ENCODE results near the gene MAP3K14.

Gene MAP3K14

DNA sequence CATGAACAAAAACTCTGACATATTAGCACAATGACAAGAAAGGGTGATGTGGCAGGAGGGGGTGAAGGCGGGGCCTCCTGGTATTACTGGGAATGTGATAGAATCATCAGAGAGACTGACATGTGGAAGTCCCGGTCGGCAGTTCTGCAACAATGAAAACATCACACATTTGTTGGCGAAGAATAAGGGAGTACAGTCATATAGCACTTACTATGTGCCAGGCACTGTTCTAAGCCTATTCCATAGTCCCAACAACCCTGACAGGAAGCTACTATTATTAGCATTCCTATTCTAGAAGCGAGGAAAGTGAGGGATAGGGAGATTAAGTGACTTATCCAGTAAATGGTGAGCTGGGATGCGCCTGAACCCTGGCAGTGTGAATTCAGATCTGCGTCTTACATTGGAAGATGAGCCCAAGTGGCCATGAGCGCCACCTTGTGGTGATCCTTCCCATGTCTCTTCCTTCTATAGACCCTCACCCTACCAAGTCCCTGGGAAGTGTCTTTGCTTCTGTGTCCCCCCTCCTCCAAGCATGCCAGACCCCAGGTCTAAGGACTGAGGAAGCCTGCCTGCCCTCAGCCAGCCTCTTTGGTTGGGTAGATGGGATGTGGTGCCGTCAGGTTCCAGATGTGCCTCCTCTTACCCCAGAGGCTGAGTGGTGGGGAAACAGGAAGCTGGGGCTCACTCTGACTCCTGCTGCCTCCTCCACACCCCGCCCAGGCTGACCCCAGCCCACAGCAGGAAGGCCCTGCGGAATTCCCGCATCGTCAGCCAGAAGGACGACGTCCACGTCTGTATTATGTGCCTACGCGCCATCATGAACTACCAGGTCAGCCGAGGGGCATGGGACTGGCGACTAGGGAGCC lies 81.2 kb downstream of the MAP3K14 start:
- peak in 1 of 2 donors; percentile 75 for DNase-seq (ENCODE audit: low read depth in 2 of 2)

DNA sequence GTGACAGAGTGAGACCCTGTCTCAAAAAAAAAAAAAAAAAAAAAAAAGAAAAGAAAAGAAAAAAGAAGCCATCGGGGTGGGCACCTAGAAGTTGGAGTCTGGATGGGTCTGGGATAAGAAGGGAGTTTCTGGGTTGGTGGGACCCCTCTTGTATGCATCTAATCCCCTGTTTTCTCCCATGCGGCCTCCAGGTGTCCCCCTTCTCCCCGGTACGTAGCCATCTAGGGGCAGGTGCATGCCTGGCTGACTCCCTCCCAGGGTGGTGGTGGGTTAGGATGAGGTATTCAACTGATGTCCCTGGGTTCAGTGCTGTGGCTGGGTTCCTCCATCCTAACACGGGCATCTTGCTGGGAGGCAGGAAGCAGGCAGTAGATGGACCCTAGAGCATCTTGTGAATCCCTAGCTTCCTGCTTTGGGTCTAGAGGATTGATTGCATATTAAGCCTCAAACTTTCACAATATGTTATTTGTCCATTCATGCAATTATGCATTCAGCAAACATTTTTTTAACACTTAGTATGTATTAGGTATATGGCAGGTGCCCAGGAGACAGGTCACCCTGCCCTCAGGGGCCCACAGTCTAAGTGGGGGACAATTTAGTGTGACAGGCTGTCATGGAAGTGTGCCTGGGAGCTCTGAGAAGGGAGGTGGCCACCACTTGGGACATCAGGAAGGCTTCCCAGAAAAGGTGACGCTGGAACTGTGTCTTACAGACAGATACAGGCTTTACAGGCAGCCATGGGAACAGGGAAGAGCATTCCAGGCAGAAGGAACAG lies 82.0 kb downstream of the MAP3K14 start:
- DNase-seq (ENCODE audit: low read depth in 2 of 2) = no peak

DNA sequence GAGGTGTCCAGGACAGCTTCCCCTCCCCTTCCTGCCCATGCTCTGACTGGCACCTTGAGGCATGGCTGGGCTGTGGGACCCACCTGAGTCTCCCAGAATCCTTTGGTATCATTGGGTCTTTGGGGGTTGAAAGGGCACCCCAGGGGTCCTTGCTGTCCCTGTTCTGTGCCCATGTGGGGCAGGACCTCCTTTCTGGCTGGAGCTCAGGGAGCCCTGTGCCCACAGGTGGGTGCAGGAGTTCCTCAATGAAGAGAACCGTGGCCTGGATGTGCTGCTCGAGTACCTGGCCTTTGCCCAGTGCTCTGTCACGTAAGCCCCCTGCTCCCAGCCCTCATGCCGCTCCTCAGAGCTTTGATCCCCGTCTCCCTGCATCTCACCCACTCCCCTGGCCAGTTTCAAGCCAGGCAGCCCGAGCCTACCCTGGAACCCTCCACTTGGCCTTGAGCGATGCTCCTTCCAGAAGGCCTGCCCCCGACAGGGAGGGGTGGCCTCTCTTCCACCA lies 83.3 kb downstream of the MAP3K14 start:
- no peak for DNase-seq (ENCODE audit: low read depth in 2 of 2)

DNA sequence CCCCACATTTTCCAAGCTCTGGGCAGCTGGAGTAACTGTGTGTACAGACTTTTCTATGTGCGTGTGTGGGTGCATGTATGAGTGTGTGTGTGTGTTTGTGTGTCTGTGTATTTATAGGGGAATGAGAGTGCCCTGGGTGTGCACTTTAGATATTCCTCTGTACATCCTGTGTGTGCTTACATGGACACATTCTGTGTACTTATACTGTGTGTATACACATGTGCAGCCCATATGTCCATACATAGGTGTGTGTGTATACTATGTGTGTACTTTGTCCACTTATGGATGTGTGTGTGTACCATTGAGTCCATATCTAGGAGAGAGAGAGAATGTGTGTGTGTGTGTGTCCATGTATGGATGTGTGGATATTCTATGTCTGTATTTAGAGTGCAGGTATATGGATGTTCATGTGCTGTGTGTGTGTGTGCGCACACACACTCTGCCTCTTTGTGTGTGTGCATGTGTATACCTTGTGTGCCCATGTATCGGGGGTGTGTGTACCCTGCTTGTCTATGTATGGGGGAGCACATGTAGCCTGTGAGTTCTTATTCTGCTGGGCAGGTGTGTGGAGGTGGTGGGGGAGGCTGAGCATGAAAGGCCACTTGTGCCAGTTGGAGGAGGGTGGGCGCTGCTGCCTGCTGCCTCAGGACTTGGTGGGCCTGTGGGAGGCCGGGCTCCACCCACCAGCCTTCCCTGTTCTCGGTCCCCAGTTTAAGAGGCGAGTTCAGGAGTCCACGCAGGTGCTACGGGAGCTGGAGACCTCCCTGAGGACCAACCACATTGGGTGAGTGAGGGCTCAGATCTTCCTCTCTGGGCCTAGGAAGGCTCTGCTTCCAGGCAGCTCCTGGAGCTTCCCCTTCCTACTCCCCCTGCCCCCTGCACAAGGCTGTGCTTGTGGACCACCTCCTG lies 84.1 kb downstream of the MAP3K14 start:
- no peak for DNase-seq (ENCODE audit: low read depth in 2 of 2)

DNA sequence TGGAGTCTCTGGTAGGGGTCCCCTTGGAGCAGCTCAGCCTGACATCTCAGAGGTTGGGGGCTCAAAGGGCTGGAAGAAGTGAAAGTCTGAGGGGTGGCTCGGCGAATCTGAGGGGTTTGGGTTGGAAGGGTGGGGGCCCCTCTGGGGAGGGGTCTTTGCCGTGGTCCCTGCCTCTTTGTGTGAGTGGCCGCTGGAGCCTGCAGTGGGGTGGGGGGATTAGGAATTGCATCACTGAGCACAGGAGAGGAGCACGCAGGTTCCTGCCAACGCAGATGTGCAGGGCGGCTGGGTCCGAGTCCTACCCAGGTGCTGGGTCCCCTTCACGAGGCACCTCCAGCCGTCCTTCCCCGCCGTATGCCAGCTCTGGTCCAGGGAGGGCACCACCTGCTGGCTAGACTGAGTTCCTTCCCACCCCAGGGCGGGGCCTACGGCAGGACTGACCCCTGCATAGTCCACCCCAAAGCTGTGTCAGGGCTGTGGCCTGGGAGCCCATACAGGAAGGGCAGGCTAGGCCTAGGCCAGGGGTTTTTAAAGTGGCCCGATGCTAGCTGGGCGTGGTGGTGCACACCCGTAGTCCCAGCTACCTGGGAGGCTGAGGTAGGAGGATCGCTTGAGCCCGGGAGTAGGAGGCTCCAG lies 85.2 kb downstream of the MAP3K14 start:
- no peak for DNase-seq (ENCODE audit: low read depth in 2 of 2)

DNA sequence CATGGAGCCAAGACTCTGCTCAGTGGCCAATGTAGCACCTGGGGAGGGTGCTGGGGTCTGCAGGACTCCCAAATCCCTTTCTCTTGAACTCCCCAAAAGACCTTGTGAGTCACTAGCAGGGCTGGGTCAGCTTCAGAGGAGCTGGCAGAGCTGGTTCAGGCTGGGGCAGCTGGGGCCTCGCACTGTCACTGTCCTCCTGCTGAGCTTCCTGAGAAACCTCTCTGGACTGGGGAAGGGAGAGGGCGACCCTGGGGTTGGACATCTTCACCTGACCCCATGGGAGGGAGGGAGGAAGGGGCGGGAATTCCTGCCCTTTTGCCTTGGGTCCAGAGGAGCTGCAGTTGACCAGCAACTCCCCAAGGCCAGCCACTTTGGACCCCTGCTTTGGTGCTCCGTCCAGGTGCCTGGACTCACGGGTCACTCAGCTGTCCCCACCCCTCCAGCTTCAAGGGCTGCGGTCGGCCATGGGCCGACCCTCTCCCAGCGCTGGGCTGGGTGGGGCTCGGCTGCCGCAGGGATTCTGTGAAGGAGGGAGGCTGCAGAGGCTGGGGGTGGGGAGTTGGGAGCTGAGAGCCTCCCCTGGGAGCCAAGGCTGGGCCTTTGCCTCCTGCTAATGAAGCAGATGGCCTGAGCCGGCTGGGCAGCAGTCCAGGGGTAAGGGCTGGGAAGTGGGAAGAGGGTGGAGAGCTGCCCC lies 85.9 kb downstream of the MAP3K14 start:
- no peak for DNase-seq (ENCODE audit: low read depth in 2 of 2)

DNA sequence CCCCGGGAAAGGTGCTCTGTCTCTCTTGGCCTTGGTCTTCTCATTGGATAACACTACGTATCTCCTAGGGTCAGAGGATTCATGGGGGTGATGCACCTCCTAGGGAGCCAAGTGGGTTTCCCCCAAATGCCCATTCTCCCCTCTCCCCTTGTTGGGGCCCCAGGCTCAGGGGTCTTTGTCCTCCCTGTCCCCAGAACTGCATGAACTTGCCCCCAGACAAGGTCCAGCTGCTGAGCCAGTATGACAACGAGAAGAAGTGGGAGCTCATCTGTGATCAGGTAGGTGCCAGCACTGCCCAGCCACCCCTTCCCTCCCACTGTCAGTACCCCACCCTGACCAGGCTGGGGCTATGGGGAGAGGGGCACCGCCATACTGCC lies 86.4 kb downstream of the MAP3K14 start:
- DNase-seq (ENCODE audit: low read depth in 2 of 2) = no peak

DNA sequence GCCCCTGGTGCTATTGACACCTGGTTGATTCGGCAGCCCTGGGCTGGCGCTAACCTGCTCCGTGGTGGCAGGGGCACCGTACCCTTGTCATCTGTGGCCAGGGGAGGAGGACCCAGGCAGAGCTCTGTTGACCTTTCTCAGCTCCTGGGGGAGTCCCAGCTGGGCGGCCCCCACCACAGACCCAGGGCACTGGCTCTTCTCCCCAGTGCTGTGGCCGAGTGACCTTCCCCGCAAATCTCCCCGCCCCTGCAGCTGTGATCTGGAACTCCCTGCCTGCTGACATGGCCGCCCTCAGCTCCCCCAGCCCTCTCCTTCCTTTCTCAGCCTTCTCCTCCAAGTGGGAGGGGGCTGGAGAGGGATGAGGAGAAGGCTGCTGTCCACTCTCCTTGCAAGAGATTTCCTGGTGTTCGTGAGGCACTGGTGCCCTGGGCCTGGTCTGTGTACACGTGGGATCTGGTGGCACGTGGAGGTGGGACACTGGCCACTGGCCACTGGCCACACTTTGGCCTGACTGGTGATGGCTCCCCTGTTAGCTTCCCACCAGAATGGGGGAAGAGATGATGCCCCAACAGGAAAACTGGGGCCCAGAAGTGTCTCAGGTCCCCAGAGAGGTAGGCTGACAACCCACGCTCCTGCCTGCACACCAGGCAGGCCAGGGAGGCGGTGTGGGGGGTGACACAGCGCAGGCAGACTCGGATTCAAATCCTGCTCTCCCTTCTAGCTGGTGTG lies 87.0 kb downstream of the MAP3K14 start:
- peak in 1 of 2 donors; percentile 69 for DNase-seq (ENCODE audit: low read depth in 2 of 2)

DNA sequence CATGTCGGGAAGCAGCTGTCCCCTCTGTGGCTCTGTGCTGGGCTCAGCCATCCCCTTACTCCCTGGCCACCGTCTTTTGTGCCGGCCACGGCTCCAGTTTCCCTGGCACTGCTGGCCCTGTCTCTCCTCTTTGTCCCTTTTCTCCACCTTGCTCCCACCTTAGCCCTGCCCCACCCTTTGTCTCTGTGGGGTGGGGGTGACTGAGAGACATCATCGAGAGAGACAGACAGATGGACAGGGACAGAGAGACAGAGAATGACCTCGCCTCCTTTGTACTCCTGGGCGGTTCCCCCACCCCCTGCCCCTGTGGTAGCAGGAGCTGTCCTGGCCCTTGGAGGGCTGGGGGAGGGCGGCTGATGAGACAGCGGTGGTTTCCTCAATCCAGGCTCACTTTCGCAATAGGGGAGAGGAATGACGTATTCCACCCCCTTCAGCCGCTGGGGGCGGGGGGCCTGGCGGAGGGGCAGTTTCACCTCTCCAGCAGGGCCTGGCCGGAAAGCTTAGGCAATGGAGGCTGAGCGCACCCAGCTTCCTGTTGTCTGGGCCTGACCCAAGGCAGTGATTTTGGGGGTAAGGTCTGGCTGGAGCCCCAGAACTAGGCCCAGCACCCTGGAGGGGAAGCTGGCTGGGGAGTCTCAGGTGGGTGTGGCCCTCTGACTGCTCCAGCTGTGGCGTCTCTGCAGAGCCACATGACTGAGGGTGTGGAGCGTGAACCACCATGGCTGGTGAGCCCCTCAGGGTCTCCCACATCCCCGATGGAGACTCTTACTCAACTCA lies 87.9 kb downstream of the MAP3K14 start:
- DNase-seq (ENCODE audit: low read depth in 2 of 2) = peak; percentile 91 to 92

DNA sequence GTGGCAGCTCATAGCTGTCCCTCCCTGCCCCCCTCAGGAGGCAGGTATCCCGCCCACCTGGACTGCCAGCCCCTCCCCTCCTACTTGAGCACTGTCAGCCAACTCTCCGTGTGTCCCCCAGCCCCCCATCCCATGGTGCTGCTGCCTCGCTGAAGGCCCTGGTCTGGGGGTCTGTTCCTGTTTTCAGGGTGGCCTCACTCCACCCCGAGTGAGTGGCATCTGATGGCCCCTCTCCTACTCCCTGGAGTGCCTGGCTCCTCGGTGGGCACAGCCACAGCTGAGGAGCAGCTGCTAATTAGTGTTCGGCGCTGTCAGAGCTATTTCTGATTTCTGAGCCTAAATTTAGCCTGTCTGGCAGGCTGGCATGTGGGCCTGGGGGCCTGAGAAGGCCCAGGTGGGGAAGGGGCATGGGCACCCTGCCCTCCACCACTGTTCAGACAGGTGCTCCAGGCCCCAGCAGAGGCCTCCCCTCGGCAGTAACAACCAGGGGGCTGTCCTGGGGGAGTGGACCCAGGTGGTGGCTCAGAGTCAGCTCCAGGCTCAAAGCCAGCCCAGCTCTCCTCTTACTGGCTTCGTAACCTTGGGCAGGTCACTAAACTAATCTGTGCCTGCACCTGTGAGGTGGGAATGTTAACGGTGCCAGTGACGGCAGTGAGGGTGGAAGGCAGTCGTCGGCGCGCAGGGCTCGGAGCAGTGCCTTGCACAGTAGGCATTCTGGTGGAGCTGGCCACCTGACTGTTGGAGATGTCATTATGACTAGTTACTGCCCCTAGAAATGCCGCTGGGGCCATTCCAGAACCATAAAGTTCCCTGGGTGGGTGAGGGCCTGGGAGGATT lies 88.7 kb downstream of the MAP3K14 start:
- DNase-seq (ENCODE audit: low read depth in 2 of 2) = no peak

DNA sequence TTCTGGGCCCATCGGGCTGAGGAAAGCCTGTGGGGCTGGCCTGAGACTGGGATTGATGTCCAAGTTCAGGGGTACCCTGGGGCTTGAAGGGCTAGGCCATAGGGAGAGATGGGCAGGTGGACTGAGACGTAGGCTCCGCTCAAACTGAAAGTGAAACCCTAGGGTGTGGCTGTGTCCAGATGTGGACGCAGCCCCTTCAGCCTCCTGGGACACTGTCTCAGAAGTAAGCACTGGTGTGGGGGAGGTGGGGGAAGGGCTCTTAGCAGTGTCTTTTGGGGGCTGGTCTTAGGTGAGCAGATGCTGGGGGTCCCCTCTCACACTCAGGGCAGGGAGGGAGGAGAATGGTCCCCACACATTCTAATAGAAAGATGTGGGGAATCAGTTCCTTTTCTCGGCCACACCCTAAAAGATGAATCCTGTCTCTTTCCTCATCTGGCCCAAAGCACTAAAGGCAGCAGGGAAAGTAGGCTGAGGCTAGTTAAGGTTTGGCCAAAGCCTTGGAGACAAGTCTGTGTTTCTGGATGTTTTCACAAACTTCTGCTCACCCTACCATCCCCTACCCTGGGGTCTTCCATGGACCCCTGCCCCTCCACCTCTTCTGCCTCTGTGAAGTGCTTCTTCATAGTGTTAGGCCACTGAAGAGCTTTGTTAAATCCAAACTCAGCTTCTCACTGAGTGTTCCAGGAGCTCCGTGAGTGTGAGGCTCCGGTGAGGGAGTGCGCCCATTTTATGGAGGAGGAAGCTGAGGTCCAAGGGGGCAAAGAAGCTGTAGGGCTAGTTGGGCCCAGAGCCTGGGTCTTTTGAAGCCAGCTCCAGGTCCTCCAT lies 89.5 kb downstream of the MAP3K14 start:
- DNase-seq (ENCODE audit: low read depth in 2 of 2) = no peak

DNA sequence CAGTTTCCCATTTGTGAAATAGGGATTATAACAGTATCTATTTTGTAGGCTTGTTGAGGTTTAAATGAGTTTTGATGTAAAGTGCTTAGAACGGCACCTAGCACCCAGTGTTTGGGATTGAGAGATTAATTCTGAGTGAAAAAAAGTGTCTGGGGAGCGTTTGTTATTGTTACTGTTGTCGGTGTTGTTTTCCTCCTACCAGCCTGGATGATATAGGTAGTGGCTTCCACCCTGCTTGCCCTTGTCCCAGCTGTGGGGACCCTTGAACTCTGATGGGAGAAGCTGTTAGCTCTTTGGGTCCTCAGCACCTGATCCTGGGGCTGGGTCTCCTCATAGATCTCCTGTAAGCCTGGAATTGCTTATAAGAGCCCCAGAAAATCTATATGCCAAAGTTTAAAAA lies 90.2 kb downstream of the MAP3K14 start:
- no peak for DNase-seq (ENCODE audit: low read depth in 2 of 2)

DNA sequence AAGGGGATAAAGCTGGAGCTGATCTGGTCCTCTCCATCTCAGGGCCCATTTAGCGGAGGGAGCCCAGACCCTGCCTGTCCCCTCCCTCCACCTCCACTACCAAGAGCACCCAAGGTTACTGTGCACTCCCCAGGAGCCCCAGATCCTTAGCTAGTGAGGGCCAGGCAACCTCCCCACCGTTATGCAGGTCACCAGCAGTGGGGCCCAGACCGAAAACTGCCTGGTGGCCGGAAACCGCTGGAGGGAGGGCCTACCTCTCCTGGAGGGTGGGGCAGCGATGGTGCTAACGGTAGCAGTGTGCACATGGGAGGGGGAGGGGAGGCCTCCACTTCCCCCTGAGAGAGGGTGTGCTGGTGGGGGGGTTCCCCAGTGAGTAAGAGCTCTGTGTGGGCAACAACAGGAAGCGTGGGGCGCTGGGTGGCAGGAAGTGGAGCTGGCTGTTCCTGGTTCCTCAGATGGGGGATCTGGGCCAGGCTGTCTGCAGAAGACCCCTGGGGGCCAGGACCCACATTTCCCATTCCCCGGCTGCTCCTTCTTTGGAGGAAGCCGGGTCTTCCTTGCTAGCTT lies 90.8 kb downstream of the MAP3K14 start:
- peak; percentile 97 to 98 for DNase-seq (ENCODE audit: low read depth in 2 of 2)

DNA sequence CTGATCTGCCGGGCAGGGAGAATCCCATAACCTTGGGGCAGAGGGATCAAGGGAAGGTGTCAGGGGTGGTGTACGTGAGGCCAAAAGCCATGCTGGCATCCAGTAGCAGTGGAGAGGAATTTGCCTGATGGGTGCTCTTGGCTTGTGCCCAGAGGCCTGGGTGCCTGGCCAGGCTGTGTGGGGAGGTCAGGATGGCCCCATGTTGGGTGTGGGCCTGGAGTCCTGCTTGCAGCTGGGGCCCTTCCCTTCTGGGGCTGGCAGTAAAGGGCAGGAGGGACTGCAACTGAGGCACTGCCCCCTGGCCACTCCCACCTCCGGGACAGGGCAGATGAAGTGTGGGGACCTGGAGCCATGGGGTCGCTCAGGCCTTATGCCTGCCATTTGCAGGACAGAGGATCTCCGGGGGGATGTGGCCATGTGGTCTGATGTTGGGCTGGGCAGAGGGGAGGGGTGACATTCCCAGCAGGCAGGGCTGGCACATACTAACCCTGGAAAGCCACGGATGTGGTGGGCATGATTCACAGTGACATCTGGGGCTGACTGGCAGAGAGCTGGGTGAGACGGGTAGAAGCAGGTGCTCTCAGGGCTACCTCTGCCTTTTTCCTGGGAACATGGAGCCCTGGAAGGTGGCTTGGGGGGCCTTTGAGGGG lies 91.6 kb downstream of the MAP3K14 start:
- no peak for DNase-seq (ENCODE audit: low read depth in 2 of 2)

DNA sequence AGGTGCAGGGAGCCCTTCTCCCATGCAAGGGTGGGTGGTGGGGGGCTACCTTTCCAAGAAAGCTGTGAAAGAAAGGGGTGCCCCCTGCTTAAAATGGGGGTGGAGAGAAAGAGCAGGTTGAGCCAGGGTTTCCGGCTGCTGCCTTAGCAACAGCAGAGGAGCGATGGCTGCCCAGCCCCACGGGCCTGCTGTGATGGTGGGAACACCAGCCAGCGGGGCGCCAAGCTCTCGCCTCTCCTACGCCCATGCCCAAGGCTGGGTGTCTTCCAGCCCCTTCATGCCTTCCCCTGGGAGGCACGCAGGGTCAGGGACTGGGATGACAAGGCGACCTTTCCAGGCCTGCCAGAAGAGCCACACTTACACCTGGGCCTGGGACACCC lies 92.2 kb downstream of the MAP3K14 start:
- no peak for DNase-seq (ENCODE audit: low read depth in 2 of 2)
